MM.1S (cell line): ENCODE results near the gene TRPV4.
"Not testable (repeated sequence)": the region's sequence is repeated elsewhere in the genome, so short reads cannot be mapped to it uniquely, and the experiment has no call there.

Experiments used
- DNase-seq: peaks from one replicate; pipeline ENCODE4 v3.0.0-alpha.2; 2015
- H2AFZ ChIP-seq: fragments of 300-600 bp; sonication (generic); 2 replicates; pipeline ENCODE4 v1.6.0; 2016; ENCODE audit warnings: antibody characterized with exemption, low read length
- H3F3A ChIP-seq: fragments of 300-600 bp; sonication (generic); 2 replicates; pipeline ENCODE4 v1.6.1; 2016; ENCODE audit warnings: mild to moderate bottlenecking, antibody characterized with exemption, low read length, moderate library complexity, mixed read lengths; ENCODE audit not compliant: insufficient read depth
- H3K27ac ChIP-seq: fragments of 300-600 bp; sonication (generic); 2 replicates; pipeline ENCODE4 v1.5.1; 2016; ENCODE audit warnings: mild to moderate bottlenecking, low read length
- H3K27me3 ChIP-seq: fragments of 300-600 bp; sonication (generic); replicated peaks from 2 replicates; pipeline ENCODE4 v1.6.0; 2016; ENCODE audit warnings: low read length; ENCODE audit not compliant: insufficient read depth
- H3K36me3 ChIP-seq: fragments of 300-600 bp; sonication (generic); replicated peaks from 2 replicates; pipeline ENCODE4 v1.6.1; 2016; ENCODE audit warnings: mild to moderate bottlenecking, low read length, mixed read lengths; ENCODE audit not compliant: insufficient read depth
- H3K4me1 ChIP-seq: fragments of 300-600 bp; sonication (generic); 2 replicates; pipeline ENCODE4 v1.6.1; 2016; ENCODE audit warnings: low read length, mixed read lengths
- H3K4me2 ChIP-seq: fragments of 300-600 bp; sonication (generic); 2 replicates; pipeline ENCODE4 v1.6.0; 2016; ENCODE audit warnings: low read depth, low read length
- H3K4me3 ChIP-seq: fragments of 300-600 bp; sonication (generic); 2 replicates; pipeline ENCODE4 v1.5.1; 2016; ENCODE audit warnings: low read length, mixed read lengths
- H3K79me2 ChIP-seq: fragments of 300-600 bp; sonication (generic); 2 replicates; pipeline ENCODE4 v1.6.1; 2016; ENCODE audit warnings: mixed run types, low read length, mixed read lengths
- H3K9ac ChIP-seq: fragments of 300-600 bp; sonication (generic); 2 replicates; pipeline ENCODE4 v1.6.1; 2016; ENCODE audit warnings: low read length, mixed read lengths
- H3K9me2 ChIP-seq: fragments of 300-600 bp; sonication (generic); replicated peaks from 2 replicates; pipeline ENCODE4 v1.6.1; 2016; ENCODE audit warnings: mild to moderate bottlenecking, low read length, mixed read lengths; ENCODE audit not compliant: insufficient read depth
- H3K9me3 ChIP-seq: fragments of 300-600 bp; sonication (generic); replicated peaks from 2 replicates; pipeline ENCODE4 v1.6.1; 2016; ENCODE audit warnings: mild to moderate bottlenecking, low read length, mixed read lengths; ENCODE audit not compliant: insufficient read depth
- H4K20me1 ChIP-seq: fragments of 300-600 bp; sonication (generic); 2 replicates; pipeline ENCODE4 v1.6.1; 2016; ENCODE audit warnings: mild to moderate bottlenecking, low read length, moderate library complexity, mixed read lengths; ENCODE audit not compliant: insufficient read depth
- CTCF ChIP-seq: fragments of 300-600 bp; sonication (generic); IDR thresholded peaks from 2 replicates; pipeline ENCODE4 v1.5.1; 2016; ENCODE audit warnings: antibody characterized with exemption, low read length, mixed read lengths
- EZH2 ChIP-seq: fragments of 300-600 bp; sonication (generic); optimal IDR thresholded peaks from 2 replicates; pipeline ENCODE3; 2017; ENCODE audit warnings: low read depth, mild to moderate bottlenecking, antibody characterized with exemption, low read length, mixed read lengths
- EZH2phosphoT487 ChIP-seq: fragments of 300-600 bp; sonication (generic); IDR thresholded peaks from 2 replicates; pipeline ENCODE4 v1.6.1; 2018; ENCODE audit warnings: antibody characterized with exemption, low read length

The TRPV4 gene

GRCh38 chr12:109863847-109864712 is 30.9 kb upstream of the TRPV4 start:
- H3K27me3 ChIP-seq = no peaks in the 10 kb centered on the region
- no peak overlapping the region for H3K4me3 ChIP-seq
- H3K9me3 ChIP-seq = no peaks in the 10 kb centered on the region
- H3K27ac ChIP-seq = no peak overlapping the region
- H4K20me1 ChIP-seq = no peaks in the 10 kb centered on the region
- H3K79me2 ChIP-seq = no peaks in the 10 kb centered on the region; the same call in 1 of the 2 replicates
- H3K4me1 ChIP-seq = no peaks in the 10 kb centered on the region
- no peak overlapping the region for H3K4me2 ChIP-seq
- H2AFZ ChIP-seq = no peak overlapping the region
- no peaks in the 10 kb centered on the region for H3K9me2 ChIP-seq
- no peaks in the 10 kb centered on the region for H3K36me3 ChIP-seq
- H3K9ac ChIP-seq = no peak overlapping the region
- no peaks in the 10 kb centered on the region for H3F3A ChIP-seq
- TF ChIP-seq CTCF (no peak), EZH2phosphoT487 (no peak), EZH2 (no peak)
- DNase-seq = peak; percentile 25

- not testable (repeated sequence) for DNase-seq, H3K9me3 ChIP-seq, H3F3A ChIP-seq, H3K27me3 ChIP-seq, H3K9me2 ChIP-seq, H3K4me3 ChIP-seq, H3K4me1 ChIP-seq, H3K79me2 ChIP-seq, H3K9ac ChIP-seq, H3K27ac ChIP-seq, H2AFZ ChIP-seq, H3K36me3 ChIP-seq, H3K4me2 ChIP-seq, H4K20me1 ChIP-seq
These were observed 29.3 kb upstream of the TRPV4 start for GRCh38 chr12:109862491-109862890.

- TF ChIP-seq EZH2phosphoT487 (no peak), CTCF (no peak), EZH2 (no peak)
- no peak overlapping the region for H3K27ac ChIP-seq
- H4K20me1 ChIP-seq = no peaks in the 10 kb centered on the region
- no peaks in the 10 kb centered on the region; the same call in 1 of the 2 replicates for H3K79me2 ChIP-seq
- H3K4me3 ChIP-seq = no peak overlapping the region
- H3F3A ChIP-seq = no peaks in the 10 kb centered on the region
- H2AFZ ChIP-seq = no peak overlapping the region
- H3K9me2 ChIP-seq = no peaks in the 10 kb centered on the region
- no peak for DNase-seq
- H3K9me3 ChIP-seq = no peaks in the 10 kb centered on the region
- H3K36me3 ChIP-seq = no peaks in the 10 kb centered on the region
- no peak overlapping the region for H3K4me2 ChIP-seq
- no peak overlapping the region for H3K9ac ChIP-seq
- no peaks in the 10 kb centered on the region for H3K27me3 ChIP-seq
- H3K4me1 ChIP-seq = no peaks in the 10 kb centered on the region
These were observed 28.6 kb upstream of the TRPV4 start for GRCh38 chr12:109861689-109862314.

GRCh38 chr12:109860977-109861376 is 27.8 kb upstream of the TRPV4 start:
- no peaks in the 10 kb centered on the region for H3K27me3 ChIP-seq
- no peaks in the 10 kb centered on the region for H3K36me3 ChIP-seq
- no peak overlapping the region for H3K27ac ChIP-seq
- H3K4me3 ChIP-seq = no peak overlapping the region
- H3F3A ChIP-seq = no peaks in the 10 kb centered on the region
- H3K9me3 ChIP-seq = no peaks in the 10 kb centered on the region
- no peaks in the 10 kb centered on the region for H3K9me2 ChIP-seq
- H3K4me1 ChIP-seq = no peaks in the 10 kb centered on the region
- no peaks in the 10 kb centered on the region for H4K20me1 ChIP-seq
- no peak overlapping the region for H2AFZ ChIP-seq
- no peaks in the 10 kb centered on the region; the same call in 1 of the 2 replicates for H3K79me2 ChIP-seq
- no peak overlapping the region for H3K4me2 ChIP-seq
- TF ChIP-seq EZH2phosphoT487 (no peak), EZH2 (no peak), CTCF (no peak)
- no peak overlapping the region for H3K9ac ChIP-seq
- DNase-seq = no peak
